ENCODE results near the gene MRPS15.

GRCh38 chr1:36448530-36449056, 15.6 kb downstream of the MRPS15 start:
- no peak for TF ChIP-seq CTCF (IDR thresholded peaks at IDR 0.05)
- no peak for TF ChIP-seq ZFX (IDR thresholded peaks at IDR 0.05; ENCODE audit: borderline replicate concordance)

Data from 22Rv1 (cell line).